Erythroblast (primary cell): ENCODE results near the gene RNF212.

Experiments
- GATA1 ChIP-seq: IDR thresholded peaks from 2 replicates; pipeline ENCODE4 v1.6.1; 2011; ENCODE audit warnings: low read depth, mild to moderate bottlenecking, control low read depth, low read length, moderate library complexity
- POLR2A ChIP-seq: IDR thresholded peaks from 2 replicates; pipeline ENCODE4 v1.6.1; 2011; ENCODE audit warnings: mild to moderate bottlenecking, low read length

GRCh38 chr4:1022739-1023066 is 90.7 kb downstream of the RNF212 start:
- TF ChIP-seq POLR2A (no peak), GATA1 (no peak)
